Activated CD4-positive, alpha-beta memory T cell treated with anti-CD3 and anti-CD28 coated beads for 36 hours (primary cell): ENCODE data around the gene TUT1. TPM values are rescaled to one million over a fixed set of nuclear protein-coding genes. Genes with fewer than 3 reads are reported as not detected.

Source experiments
- CTCF ChIA-PET: fragments of 350-600 bp; sonication (Branson Sonifier 250); formaldehyde crosslinking; loops from one replicate; lab custom pipeline; 2021; ENCODE audit warnings: antibody characterized with exemption, inconsistent platforms; lab: Charles Lee
- POLR2A ChIA-PET: fragments of 350-600 bp; sonication (Branson Sonifier 250); formaldehyde crosslinking; loops from one replicate; lab custom pipeline; 2021; ENCODE audit warnings: antibody characterized with exemption; lab: Charles Lee
- DNase-seq: peaks from one replicate; pipeline ENCODE4 v3.0.0-alpha.2; 2020
- H3K27ac Mint-ChIP-seq: one replicate; pipeline ENCODE4 v1.8.0; 2021; ENCODE audit warnings: mixed read lengths
- H3K27me3 Mint-ChIP-seq: one replicate; pipeline ENCODE4 v1.8.0; 2021; ENCODE audit warnings: mixed read lengths
- H3K36me3 Mint-ChIP-seq: one replicate; pipeline ENCODE4 v1.8.0; 2021; ENCODE audit warnings: mixed read lengths
- H3K4me1 Mint-ChIP-seq: one replicate; pipeline ENCODE4 v1.8.0; 2021; ENCODE audit warnings: low read depth, mixed read lengths
- H3K4me3 Mint-ChIP-seq: one replicate; pipeline ENCODE4 v1.8.0; 2021; ENCODE audit warnings: mild to moderate bottlenecking, mixed read lengths
- H3K9me3 Mint-ChIP-seq: one replicate; pipeline ENCODE4 v1.8.0; 2021; ENCODE audit warnings: mixed read lengths
- intact Hi-C: fragments of 100-400 bp; cut with micrococcal nuclease; formaldehyde crosslinking; loops from one replicate; pipeline ENCODE4 v1.15.1; 2023
- total RNA-seq, 2 experiments: library from RNA; stranded (reverse); gene quantifications; one replicate each; pipeline ENCODE4 v1.2.3, GENCODE V29; 2021

Gene TUT1
- total RNA-seq, 2 experiments from 2014 or later: 32.7 to 34.2 TPM

GRCh38 chr11:62547691-62548281 lies 43.5 kb downstream of the TUT1 start:
- ChIA-PET CTCF (interaction anchor here (0.8 to 14.6 kb wide), 3 partner anchors 10 to 123 kb away, joined by 3 to 272 read pairs (median 7); no protein-coding TSS in a partner anchor), POLR2A (interaction anchor here (1.0 to 9.6 kb wide), 3 partner anchors 7 to 121 kb away, joined by 3 to 188 read pairs (median 4); partner anchors contain the start of gene INTS5)
- no peak overlapping the region for H3K27ac Mint-ChIP-seq
- intact Hi-C loops: no loop called here
- peaks cover 65% of the 10 kb centered on the region for H3K4me1 Mint-ChIP-seq
- H3K9me3 Mint-ChIP-seq: no peaks in the 10 kb centered on the region
- peak overlapping the region; percentile 56 for H3K4me3 Mint-ChIP-seq
- no peaks in the 10 kb centered on the region for H3K36me3 Mint-ChIP-seq
- DNase-seq: peak; percentile 31
- peaks cover 2% of the 10 kb centered on the region for H3K27me3 Mint-ChIP-seq

- H3K27me3 Mint-ChIP-seq: peaks cover 2% of the 10 kb centered on the region
- intact Hi-C loops: loop anchor here (1.0 kb wide), 1 partner anchor 8 kb away; no protein-coding TSS in a partner anchor
- no peaks in the 10 kb centered on the region for H3K36me3 Mint-ChIP-seq
- H3K4me1 Mint-ChIP-seq: peaks cover 64% of the 10 kb centered on the region
- H3K9me3 Mint-ChIP-seq: no peaks in the 10 kb centered on the region
- CTCF ChIA-PET: interaction anchor here (0.8 to 14.6 kb wide), 4 partner anchors 9 to 122 kb away, joined by 4 to 272 read pairs (median 7); no protein-coding TSS in a partner anchor
- H3K4me3 Mint-ChIP-seq: peak overlapping the region; percentile 68
- POLR2A ChIA-PET: interaction anchor here (0.7 to 9.6 kb wide), 5 partner anchors 8 to 123 kb away, joined by 3 to 188 read pairs (median 3); partner anchors contain the start of genes INTS5 and TUT1
- DNase-seq: no peak
- H3K27ac Mint-ChIP-seq: no peak overlapping the region
Observed at GRCh38 chr11:62546929-62547625, 44.2 kb downstream of the TUT1 start.

DNA sequence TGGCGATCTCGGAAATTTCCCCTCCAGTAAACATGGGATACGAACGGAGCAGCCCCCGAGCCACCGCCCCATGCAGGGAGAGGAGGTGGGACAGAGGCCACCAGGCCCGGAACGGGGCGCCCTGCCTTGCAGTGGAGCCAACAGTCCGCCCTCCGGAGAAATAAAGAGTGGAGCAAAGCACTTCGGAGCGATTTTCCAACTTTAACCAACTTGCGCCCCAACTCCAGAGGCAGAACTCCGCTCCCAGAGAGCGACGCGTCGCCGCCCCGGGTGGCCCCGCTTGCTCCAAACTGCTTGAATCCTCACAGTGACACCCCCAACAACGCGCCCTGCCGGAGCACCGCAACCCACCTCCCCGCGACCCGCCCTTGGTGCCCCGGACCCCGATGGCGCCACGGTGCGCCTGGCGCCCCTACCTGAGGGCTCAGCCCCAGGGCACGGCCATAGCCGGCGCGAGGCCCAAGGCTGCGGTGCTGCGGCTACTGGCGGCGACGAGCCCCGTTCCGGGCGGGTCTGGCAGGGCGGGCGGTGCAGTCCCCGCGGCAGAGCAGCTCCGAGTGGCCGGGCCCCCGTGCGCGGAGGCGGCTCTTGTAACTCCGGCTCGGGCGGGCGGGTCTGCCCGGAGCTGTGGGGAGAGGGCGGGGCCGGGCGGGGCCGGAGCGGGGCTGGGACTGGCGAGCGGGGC lies 44.9 kb downstream of the TUT1 start, which contains the start of gene AHNAK:
Gene AHNAK (minus strand): TSS at position 563 of the 685 bp plus-strand sequence. CDS start 10,708 bp downstream, outside the sequence.
- Mint-ChIP-seq H3K4me3 (peak within 1 kb of the TSS; percentile 93), H3K9me3 (no peaks in the 10 kb centered on the region), H3K27ac (peak within 1 kb of the TSS; percentile 66), H3K36me3 (no peaks in the 10 kb centered on the region), H3K4me1 (peaks cover 64% of the 10 kb centered on the region), H3K27me3 (no peaks in the 10 kb centered on the region)
- DNase-seq: peak; percentile 83
- CTCF ChIA-PET: interaction anchor here (0.8 to 14.6 kb wide), 5 partner anchors 10 to 151 kb away, joined by 4 to 272 read pairs (median 7); no protein-coding TSS in a partner anchor
- POLR2A ChIA-PET: interaction anchor here (0.7 to 9.6 kb wide), 7 partner anchors 9 to 122 kb away, joined by 3 to 188 read pairs (median 4); partner anchors contain the start of genes INTS5 and TUT1
- intact Hi-C loops: loop anchor here (1.0 kb wide), 1 partner anchor 9 kb away; no protein-coding TSS in a partner anchor

DNA sequence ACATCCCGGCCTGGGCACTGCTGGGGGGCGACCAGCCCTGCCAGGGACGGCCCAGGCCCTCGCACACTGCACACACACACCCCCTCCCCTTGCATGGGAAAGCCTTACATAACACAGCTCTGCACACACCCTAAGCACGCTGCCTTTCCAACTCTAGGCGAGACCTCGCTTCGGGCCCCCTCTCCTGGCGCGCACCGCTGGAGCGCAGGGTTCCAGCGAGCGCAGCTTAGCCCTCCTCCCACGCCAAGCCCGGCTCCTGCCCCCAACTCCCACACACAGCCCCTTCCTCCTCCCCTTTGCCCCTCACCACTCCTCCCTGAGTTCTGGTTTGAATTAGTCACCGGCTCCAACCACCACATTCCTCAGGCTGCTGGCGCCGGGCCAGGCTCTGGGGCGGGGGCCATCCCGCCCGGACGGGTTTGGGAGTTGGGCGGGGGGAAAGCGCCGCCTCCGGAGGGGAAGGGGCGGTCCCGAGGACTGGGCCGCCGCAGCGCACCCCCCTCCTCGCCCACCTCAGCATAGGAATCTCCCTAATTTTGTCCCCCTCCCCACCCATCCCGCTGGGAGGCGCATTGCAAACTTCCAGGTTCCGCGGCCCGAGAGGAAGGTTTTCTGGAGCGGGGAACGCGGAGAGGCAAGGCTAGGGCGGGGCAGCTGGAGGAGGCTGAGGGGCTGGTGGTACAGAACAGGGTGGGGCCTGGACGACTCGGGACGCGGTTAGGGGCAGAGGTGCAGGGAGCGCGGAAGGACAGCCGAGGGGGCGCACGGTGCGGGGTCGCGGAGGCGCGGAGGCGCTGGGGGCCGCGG lies 45.7 kb downstream of the TUT1 start:
- Mint-ChIP-seq H3K4me3 (peak overlapping the region; percentile 93), H3K27ac (peak overlapping the region; percentile 83), H3K27me3 (no peaks in the 10 kb centered on the region), H3K9me3 (no peaks in the 10 kb centered on the region), H3K4me1 (peaks cover 64% of the 10 kb centered on the region), H3K36me3 (no peaks in the 10 kb centered on the region)
- POLR2A ChIA-PET: interaction anchor here (0.6 to 9.6 kb wide), 8 partner anchors 10 to 295 kb away, joined by 3 to 188 read pairs (median 6); partner anchors contain the start of genes EEF1G and HNRNPUL2
- intact Hi-C loops: loop anchor here (1.0 kb wide), 1 partner anchor 10 kb away; no protein-coding TSS in a partner anchor
- DNase-seq: peak; percentile 79
- CTCF ChIA-PET: interaction anchor here (5.9 to 14.6 kb wide), 3 partner anchors 13 to 151 kb away, joined by 48 to 272 read pairs (median 172); no protein-coding TSS in a partner anchor

- no peaks in the 10 kb centered on the region for H3K27me3 Mint-ChIP-seq
- peak; percentile 52 for DNase-seq
- peaks cover 66% of the 10 kb centered on the region for H3K4me1 Mint-ChIP-seq
- intact Hi-C loops: loop anchor here (5.0 kb wide), 1 partner anchor 48 kb away; no protein-coding TSS in a partner anchor
- peak overlapping the region; percentile 83 for H3K27ac Mint-ChIP-seq
- ChIA-PET CTCF (interaction anchor here (0.6 to 14.6 kb wide), 9 partner anchors 8 to 155 kb away, joined by 3 to 272 read pairs (median 21); partner anchors contain the start of genes EEF1G and TUT1), POLR2A (interaction anchor here (0.6 to 9.6 kb wide), 12 partner anchors 10 to 296 kb away, joined by 3 to 188 read pairs (median 4); partner anchors contain the start of genes C11orf98, CSKMT, EEF1G and HNRNPUL2)
- H3K9me3 Mint-ChIP-seq: no peaks in the 10 kb centered on the region
- H3K36me3 Mint-ChIP-seq: no peaks in the 10 kb centered on the region
- peak overlapping the region; percentile 93 for H3K4me3 Mint-ChIP-seq
Observed at GRCh38 chr11:62544581-62545436, 46.5 kb downstream of the TUT1 start.

- peak overlapping the region; percentile 93 for H3K4me3 Mint-ChIP-seq
- H3K27ac Mint-ChIP-seq: peak overlapping the region; percentile 83
- peak; percentile 25 for DNase-seq
- H3K27me3 Mint-ChIP-seq: no peaks in the 10 kb centered on the region
- POLR2A ChIA-PET: interaction anchor here (0.7 to 9.6 kb wide), 17 partner anchors 9 to 298 kb away, joined by 3 to 188 read pairs (median 6); partner anchors contain the start of genes C11orf98, CSKMT, EEF1G and GANAB
- intact Hi-C loops: loop anchor here (1.0 to 5.0 kb wide), 4 partner anchors 7 to 117 kb away; no protein-coding TSS in a partner anchor
- CTCF ChIA-PET: interaction anchor here (0.8 to 14.6 kb wide), 25 partner anchors 9 to 204 kb away, joined by 3 to 272 read pairs (median 6); partner anchors contain the start of genes EEF1G, LRRN4CL and TUT1
- no peaks in the 10 kb centered on the region for H3K36me3 Mint-ChIP-seq
- H3K4me1 Mint-ChIP-seq: peaks cover 72% of the 10 kb centered on the region
- H3K9me3 Mint-ChIP-seq: no peaks in the 10 kb centered on the region
Observed at GRCh38 chr11:62543680-62544444, 47.5 kb downstream of the TUT1 start.

- intact Hi-C loops: loop anchor here (1.0 to 5.0 kb wide), 4 partner anchors 8 to 116 kb away; no protein-coding TSS in a partner anchor
- ChIA-PET POLR2A (interaction anchor here (0.5 to 9.6 kb wide), 13 partner anchors 9 to 298 kb away, joined by 3 to 188 read pairs (median 5); partner anchors contain the start of genes C11orf98, CSKMT, GANAB and TUT1), CTCF (interaction anchor here (0.6 to 14.6 kb wide), 51 partner anchors 9 to 243 kb away, joined by 3 to 272 read pairs (median 4); partner anchors contain the start of genes C11orf98, CSKMT, EEF1G and LRRN4CL)
- Mint-ChIP-seq H3K36me3 (no peaks in the 10 kb centered on the region), H3K27ac (peak overlapping the region; percentile 83), H3K4me3 (peak overlapping the region; percentile 93), H3K4me1 (peaks cover 75% of the 10 kb centered on the region), H3K27me3 (no peaks in the 10 kb centered on the region), H3K9me3 (no peaks in the 10 kb centered on the region)
- DNase-seq: peak; percentile 88
Observed at GRCh38 chr11:62542750-62543567, 48.4 kb downstream of the TUT1 start.

DNA sequence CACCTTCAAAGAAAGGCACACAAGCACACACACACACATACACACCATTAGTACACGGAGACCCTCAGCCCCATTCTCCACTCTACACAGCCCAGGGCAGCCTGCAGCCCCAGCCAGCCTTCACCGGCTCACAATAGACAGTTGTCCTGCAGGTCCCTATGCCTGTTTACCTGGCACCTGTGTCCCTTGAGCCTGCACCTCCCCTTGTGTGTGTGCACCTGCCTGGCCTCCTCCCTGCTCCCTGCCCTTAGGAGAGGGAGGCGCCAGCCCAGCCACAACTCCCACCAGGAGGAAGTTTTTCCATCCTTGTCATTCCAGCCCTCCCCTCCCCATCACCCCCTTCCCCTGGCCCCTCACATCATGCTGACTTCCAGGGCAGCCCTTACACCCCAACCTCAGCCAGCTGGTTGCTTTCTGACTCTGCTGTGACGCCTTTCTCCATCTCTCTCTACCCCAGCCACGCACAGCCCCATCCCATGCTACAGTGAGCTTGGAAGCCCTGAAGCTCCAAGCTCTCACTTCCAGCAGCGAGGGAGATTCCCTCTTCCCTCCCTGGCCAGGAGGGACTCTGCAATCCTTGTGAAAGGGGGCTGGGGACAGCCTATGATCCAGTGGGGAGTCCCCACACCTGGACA lies 49.1 kb downstream of the TUT1 start:
- CTCF ChIA-PET: interaction anchor here (0.7 to 14.6 kb wide), 38 partner anchors 8 to 212 kb away, joined by 3 to 272 read pairs (median 4); partner anchors contain the start of genes C11orf98, CSKMT, EEF1G and TUT1
- H3K27me3 Mint-ChIP-seq: no peaks in the 10 kb centered on the region
- H3K27ac Mint-ChIP-seq: peak overlapping the region; percentile 83

More for the DNA sequence above, 49.1 kb downstream of the TUT1 start:
- Mint-ChIP-seq H3K4me3 (peak overlapping the region; percentile 93), H3K36me3 (no peaks in the 10 kb centered on the region), H3K4me1 (peaks cover 70% of the 10 kb centered on the region), H3K9me3 (no peaks in the 10 kb centered on the region)
- intact Hi-C loops: loop anchor here (5.0 kb wide), 1 partner anchor 45 kb away; no protein-coding TSS in a partner anchor
- POLR2A ChIA-PET: interaction anchor here (1.4 to 9.6 kb wide), 8 partner anchors 13 to 299 kb away, joined by 3 to 188 read pairs (median 7); partner anchors contain the start of genes GANAB and TUT1
- peak; percentile 60 for DNase-seq
